Measurements from ENCODE around the gene CUBN.

- no peak for TF ChIP-seq CTCF (IDR thresholded peaks at IDR 0.05)
- no peak for TF ChIP-seq POLR2A (IDR thresholded peaks at IDR 0.05)
These were observed 34.8 kb downstream of the CUBN start for GRCh38 chr10:17094844-17095243.
